Fibroblast of pulmonary artery (primary cell): ENCODE data around the gene LIMCH1.
"Not testable (repeated sequence)": the region's sequence is repeated elsewhere in the genome, so short reads cannot be mapped to it uniquely, and the experiment has no call there.

ENCODE experiments used
- DNase-seq: peaks from one replicate; pipeline ENCODE4 v3.0.0-alpha.2; 2010; ENCODE audit warnings: low read depth
- H3K4me3 ChIP-seq: replicated peaks from 2 replicates; pipeline ENCODE4 v1.5.1; 2011; ENCODE audit warnings: low read depth, mild to moderate bottlenecking, control low read depth, low read length, moderate library complexity
- CTCF ChIP-seq: IDR thresholded peaks from 2 replicates; pipeline ENCODE4 v1.5.1; 2011; ENCODE audit warnings: mild to moderate bottlenecking, control low read depth, low read length, inconsistent platforms; ENCODE audit errors: missing control alignments

The LIMCH1 gene

GRCh38 chr4:41632481-41633073 is 94.6 kb downstream of the LIMCH1 start:
- DNase-seq: no peak
- no peak for TF ChIP-seq CTCF

GRCh38 chr4:41633321-41633720 is 95.4 kb downstream of the LIMCH1 start:
- no peak for DNase-seq
- no peak for TF ChIP-seq CTCF
- H3K4me3 ChIP-seq: no peak overlapping the region

More at GRCh38 chr4:41632481-41633073, 94.6 kb downstream of the LIMCH1 start:
- no peak overlapping the region for H3K4me3 ChIP-seq

- no peak for DNase-seq
- TF ChIP-seq CTCF: no peak
- H3K4me3 ChIP-seq: no peak overlapping the region
These were observed 97.5 kb downstream of the LIMCH1 start for GRCh38 chr4:41635441-41635840.

GRCh38 chr4:41638203-41638602 is 100.2 kb downstream of the LIMCH1 start:
- no peak overlapping the region for H3K4me3 ChIP-seq
- no peak for TF ChIP-seq CTCF
- DNase-seq: no peak

- DNase-seq: no peak
- TF ChIP-seq CTCF: no peak
- H3K4me3 ChIP-seq: no peak overlapping the region
These were observed 100.9 kb downstream of the LIMCH1 start for GRCh38 chr4:41638866-41639265.

- no peak for TF ChIP-seq CTCF
- no peak for DNase-seq
- no peak overlapping the region for H3K4me3 ChIP-seq
These were observed 101.3 kb downstream of the LIMCH1 start for GRCh38 chr4:41639291-41639690.

- no peak overlapping the region for H3K4me3 ChIP-seq
- TF ChIP-seq CTCF: no peak
- no peak for DNase-seq
These were observed 102.9 kb downstream of the LIMCH1 start for GRCh38 chr4:41640906-41641305.

- DNase-seq: not testable (repeated sequence)
These were observed 104.8 kb downstream of the LIMCH1 start for GRCh38 chr4:41642746-41643145.

More at GRCh38 chr4:41642746-41643145, 104.8 kb downstream of the LIMCH1 start:
- H3K4me3 ChIP-seq: not testable (repeated sequence)
